Measurements from ENCODE around the gene USF2. TPM values are rescaled to one million over a fixed set of nuclear protein-coding genes. Genes with fewer than 3 reads are reported as not detected.

USF2 gene
- polyA plus RNA-seq, 1 donor (not counting 4 experiments of a cell fraction or from before 2014, with no cell fraction given) = 53.8 TPM

DNA sequence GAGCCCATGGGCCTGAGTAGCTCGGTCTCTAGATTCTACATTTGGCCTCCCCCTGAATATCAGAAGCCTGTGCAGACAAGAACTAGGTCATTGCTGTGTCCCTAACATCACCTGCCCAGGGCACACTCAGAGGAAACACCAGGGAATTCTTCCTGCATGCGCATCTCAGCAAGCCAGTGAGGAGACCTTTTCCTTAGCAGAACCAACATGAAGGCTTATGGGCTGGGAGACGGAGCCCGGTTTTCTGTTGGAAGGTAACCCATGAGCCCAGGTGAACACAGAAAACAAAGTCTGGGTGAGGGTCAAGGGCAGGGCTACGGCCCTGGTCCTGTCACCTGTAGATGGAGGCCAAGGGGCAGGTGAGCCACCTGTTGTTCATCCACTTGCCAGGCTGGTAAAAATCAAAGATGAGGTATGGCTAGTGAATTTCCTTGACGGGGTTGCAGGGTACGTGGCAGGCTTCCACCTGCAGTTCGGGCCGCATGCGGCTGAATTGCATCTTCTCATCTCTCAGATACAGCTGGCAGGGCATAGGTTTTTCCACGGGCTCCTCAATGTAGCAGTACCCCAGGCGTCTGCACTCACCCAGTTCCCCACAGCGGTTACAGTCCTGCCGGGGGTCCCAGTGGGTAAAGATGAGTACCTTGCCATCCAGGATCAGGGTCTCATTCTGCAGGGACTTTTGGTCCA is 36.7 kb upstream of the USF2 start:
- no peak overlapping the region for H3K4me2 ChIP-seq (ENCODE audit: control insufficient read depth, extremely low read depth, insufficient read depth, low read depth, low read length)
- H3K4me1 ChIP-seq (ENCODE audit: control insufficient read depth, extremely low read depth, insufficient read depth, low read length) = no peaks in the 10 kb centered on the region
- no peaks in the 10 kb centered on the region for H4K20me1 ChIP-seq (ENCODE audit: control insufficient read depth, extremely low read depth, insufficient read depth, low read length)
- H3K27ac ChIP-seq (ENCODE audit: control insufficient read depth, insufficient read depth, low read length) = no peak overlapping the region
- H3K9me3 ChIP-seq (ENCODE audit: control insufficient read depth, low read depth, low read length) = no peaks in the 10 kb centered on the region
- no peak overlapping the region for H3K9ac ChIP-seq (ENCODE audit: control insufficient read depth, extremely low read depth, insufficient read depth, low read length)
- FAIRE-seq (no peak), DNase-seq (ENCODE audit: low read depth, low spot score) (no peak)
- no peaks in the 10 kb centered on the region for H3K9me1 ChIP-seq (ENCODE audit: control insufficient read depth, extremely low read depth, insufficient read depth, low read length)
- no peaks in the 10 kb centered on the region for H3K27me3 ChIP-seq (ENCODE audit: control insufficient read depth, extremely low read depth, insufficient read depth, low read length)
- H3K79me2 ChIP-seq (ENCODE audit: control insufficient read depth, insufficient read depth, low read length) = no peaks in the 10 kb centered on the region
- dilution Hi-C loops (cut with MboI; ENCODE audit: extremely low pct_ligation_motif_present, low sequenced_read_pairs) = no loop called here
- no peak overlapping the region for H3K4me3 ChIP-seq (ENCODE audit: control insufficient read depth in 2 of 3, extremely low read depth in 1 of 3, insufficient read depth in 2 of 3, low read depth in 1 of 3, low read length in 3 of 3)
- no peak overlapping the region for H2AFZ ChIP-seq (ENCODE audit: control insufficient read depth, low read length)
- H3K36me3 ChIP-seq (ENCODE audit: control insufficient read depth in 2 of 2, extremely low read depth in 1 of 2, insufficient read depth in 2 of 2, low read length in 2 of 2) = no peaks in the 10 kb centered on the region
- no peak for TF ChIP-seq EZH2 (IDR thresholded peaks at IDR 0.05; ENCODE audit: low read length)
- TF ChIP-seq, protein P1, sequence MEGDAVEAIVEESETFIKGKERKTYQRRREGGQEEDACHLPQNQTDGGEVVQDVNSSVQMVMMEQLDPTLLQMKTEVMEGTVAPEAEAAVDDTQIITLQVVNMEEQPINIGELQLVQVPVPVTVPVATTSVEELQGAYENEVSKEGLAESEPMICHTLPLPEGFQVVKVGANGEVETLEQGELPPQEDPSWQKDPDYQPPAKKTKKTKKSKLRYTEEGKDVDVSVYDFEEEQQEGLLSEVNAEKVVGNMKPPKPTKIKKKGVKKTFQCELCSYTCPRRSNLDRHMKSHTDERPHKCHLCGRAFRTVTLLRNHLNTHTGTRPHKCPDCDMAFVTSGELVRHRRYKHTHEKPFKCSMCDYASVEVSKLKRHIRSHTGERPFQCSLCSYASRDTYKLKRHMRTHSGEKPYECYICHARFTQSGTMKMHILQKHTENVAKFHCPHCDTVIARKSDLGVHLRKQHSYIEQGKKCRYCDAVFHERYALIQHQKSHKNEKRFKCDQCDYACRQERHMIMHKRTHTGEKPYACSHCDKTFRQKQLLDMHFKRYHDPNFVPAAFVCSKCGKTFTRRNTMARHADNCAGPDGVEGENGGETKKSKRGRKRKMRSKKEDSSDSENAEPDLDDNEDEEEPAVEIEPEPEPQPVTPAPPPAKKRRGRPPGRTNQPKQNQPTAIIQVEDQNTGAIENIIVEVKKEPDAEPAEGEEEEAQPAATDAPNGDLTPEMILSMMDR (optimal IDR thresholded peaks at IDR 0.05 in 1 of 3, IDR thresholded peaks at IDR 0.05 in 1 of 3, conservative IDR thresholded peaks at IDR 0.05 in 1 of 3; ENCODE audit: extremely low read depth in 1 of 3, insufficient read depth in 2 of 3, low read length in 3 of 3) = no peak

DNA sequence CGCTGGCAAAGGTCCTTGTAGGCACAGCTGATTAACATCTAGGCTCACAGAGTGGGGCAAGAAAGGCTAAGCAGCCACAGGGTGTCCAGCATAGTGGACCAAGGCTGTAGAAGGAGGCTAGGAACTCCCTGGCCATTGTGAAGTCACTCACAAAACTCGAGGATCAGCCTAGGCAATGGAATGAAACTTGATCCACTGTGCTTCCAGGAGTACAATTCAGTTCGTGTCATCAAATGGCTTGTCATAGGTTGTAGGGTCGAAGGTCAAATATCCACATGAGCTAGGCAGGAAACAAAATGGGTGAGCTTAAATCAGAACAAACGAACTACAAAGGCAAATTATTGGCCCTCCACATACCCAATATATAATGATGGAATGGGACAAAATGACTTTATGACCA is 35.9 kb upstream of the USF2 start:
- Histone ChIP-seq H2AFZ (ENCODE audit: control insufficient read depth, low read length) (no peak overlapping the region), H3K9me1 (ENCODE audit: control insufficient read depth, extremely low read depth, insufficient read depth, low read length) (no peaks in the 10 kb centered on the region), H3K36me3 (ENCODE audit: control insufficient read depth in 2 of 2, extremely low read depth in 1 of 2, insufficient read depth in 2 of 2, low read length in 2 of 2) (no peaks in the 10 kb centered on the region), H3K4me1 (ENCODE audit: control insufficient read depth, extremely low read depth, insufficient read depth, low read length) (no peaks in the 10 kb centered on the region), H3K4me2 (ENCODE audit: control insufficient read depth, extremely low read depth, insufficient read depth, low read depth, low read length) (no peak overlapping the region), H3K9ac (ENCODE audit: control insufficient read depth, extremely low read depth, insufficient read depth, low read length) (no peak overlapping the region), H3K4me3 (ENCODE audit: control insufficient read depth in 2 of 3, extremely low read depth in 1 of 3, insufficient read depth in 2 of 3, low read depth in 1 of 3, low read length in 3 of 3) (no peak overlapping the region), H4K20me1 (ENCODE audit: control insufficient read depth, extremely low read depth, insufficient read depth, low read length) (no peaks in the 10 kb centered on the region), H3K9me3 (ENCODE audit: control insufficient read depth, low read depth, low read length) (no peaks in the 10 kb centered on the region), H3K27me3 (ENCODE audit: control insufficient read depth, extremely low read depth, insufficient read depth, low read length) (no peaks in the 10 kb centered on the region), H3K79me2 (ENCODE audit: control insufficient read depth, insufficient read depth, low read length) (no peaks in the 10 kb centered on the region), H3K27ac (ENCODE audit: control insufficient read depth, insufficient read depth, low read length) (no peak overlapping the region)
- dilution Hi-C loops (cut with MboI; ENCODE audit: extremely low pct_ligation_motif_present, low sequenced_read_pairs) = no loop called here
- no peak for TF ChIP-seq EZH2 (IDR thresholded peaks at IDR 0.05; ENCODE audit: low read length)
- TF ChIP-seq, protein P1 (optimal IDR thresholded peaks at IDR 0.05 in 1 of 3, IDR thresholded peaks at IDR 0.05 in 1 of 3, conservative IDR thresholded peaks at IDR 0.05 in 1 of 3; ENCODE audit: extremely low read depth in 1 of 3, insufficient read depth in 2 of 3, low read length in 3 of 3) = no peak
- DNase-seq (ENCODE audit: low read depth, low spot score) (no peak), FAIRE-seq (no peak)

All from keratinocyte (primary cell).